H9 (cell line): ENCODE results near the gene UBE3B. TPM values are rescaled to one million over a fixed set of nuclear protein-coding genes. Genes with fewer than 3 reads are reported as not detected.

Experiments
- DNase-seq: peaks from one replicate; pipeline ENCODE4 v3.0.0-alpha.2; 2017
- H2AFZ ChIP-seq: one replicate; pipeline ENCODE4 v1.6.1; 2013; ENCODE audit warnings: mild to moderate bottlenecking, low read length, control low read depth, moderate library complexity
- H2AK5ac ChIP-seq: 2 replicates; pipeline ENCODE4 v1.6.1; 2013; ENCODE audit warnings: low read length, control low read depth, mixed read lengths; ENCODE audit not compliant: insufficient read length
- H2BK120ac ChIP-seq: one replicate; pipeline ENCODE4 v1.6.1; 2013; ENCODE audit warnings: low read depth, mild to moderate bottlenecking, low read length, control low read depth, inconsistent platforms; ENCODE audit not compliant: poor library complexity, severe bottlenecking
- H2BK12ac ChIP-seq: 2 replicates; pipeline ENCODE4 v1.6.1; 2013; ENCODE audit warnings: low read length, control low read depth, mixed read lengths, low read depth; ENCODE audit not compliant: insufficient read length
- H2BK15ac ChIP-seq: 2 replicates; pipeline ENCODE4 v1.6.1; 2013; ENCODE audit warnings: low read depth, low read length, control low read depth
- H2BK20ac ChIP-seq: one replicate; pipeline ENCODE4 v1.6.1; 2013; ENCODE audit warnings: low read depth, mild to moderate bottlenecking, low read length, control low read depth, inconsistent platforms; ENCODE audit not compliant: poor library complexity, severe bottlenecking
- H2BK5ac ChIP-seq: 2 replicates; pipeline ENCODE4 v1.6.1; 2013; ENCODE audit warnings: low read length, control low read depth, mixed read lengths; ENCODE audit not compliant: insufficient read length
- H3K14ac ChIP-seq: 2 replicates; pipeline ENCODE4 v1.6.1; 2013; ENCODE audit warnings: low read length, control low read depth; ENCODE audit not compliant: insufficient read depth
- H3K18ac ChIP-seq: 2 replicates; pipeline ENCODE4 v1.6.1; 2013; ENCODE audit warnings: low read depth, mild to moderate bottlenecking, mixed read lengths, low read length, control low read depth; ENCODE audit not compliant: insufficient read length
- H3K23ac ChIP-seq: 2 replicates; pipeline ENCODE4 v1.6.1; 2013; ENCODE audit warnings: low read length, control low read depth, mixed read lengths, low read depth; ENCODE audit not compliant: insufficient read length
- H3K23me2 ChIP-seq: 2 replicates; pipeline ENCODE4 v1.6.1; 2013; ENCODE audit warnings: low read depth, mild to moderate bottlenecking, mixed read lengths, low read length, control low read depth; ENCODE audit not compliant: insufficient read length, poor library complexity, severe bottlenecking
- H3K27ac ChIP-seq: 2 replicates; pipeline ENCODE4 v1.5.1; 2013; ENCODE audit warnings: low read length, control low read depth, mixed read lengths, low read depth; ENCODE audit not compliant: insufficient read length
- H3K27me3 ChIP-seq: 2 replicates; pipeline ENCODE4 v1.6.1; 2013; ENCODE audit warnings: low read length, control low read depth, inconsistent platforms; ENCODE audit not compliant: insufficient read depth
- H3K4ac ChIP-seq: 2 replicates; pipeline ENCODE4 v1.6.1; 2013; ENCODE audit warnings: low read depth, mild to moderate bottlenecking, control low read depth, inconsistent platforms, low read length, moderate library complexity
- H3K4me1 ChIP-seq: 2 replicates; pipeline ENCODE4 v1.6.1; 2013; ENCODE audit warnings: low read length, control low read depth, inconsistent platforms; ENCODE audit not compliant: insufficient read depth
- H3K4me2 ChIP-seq: 2 replicates; pipeline ENCODE4 v1.6.1; 2013; ENCODE audit warnings: low read length, control low read depth, mixed read lengths; ENCODE audit not compliant: insufficient read length, insufficient read depth
- H3K56ac ChIP-seq: 2 replicates; pipeline ENCODE4 v1.6.1; 2013; ENCODE audit warnings: low read depth, mild to moderate bottlenecking, mixed read lengths, low read length, control low read depth; ENCODE audit not compliant: insufficient read length
- H3K79me1 ChIP-seq: 2 replicates; pipeline ENCODE4 v1.6.1; 2013; ENCODE audit warnings: low read depth, mild to moderate bottlenecking, moderate library complexity, low read length, control low read depth, inconsistent platforms; ENCODE audit not compliant: insufficient read depth, poor library complexity, severe bottlenecking
- H3K79me2 ChIP-seq: 2 replicates; pipeline ENCODE4 v1.6.1; 2013; ENCODE audit warnings: low read length, control low read depth, inconsistent platforms; ENCODE audit not compliant: insufficient read depth
- H3K9ac ChIP-seq: 2 replicates; pipeline ENCODE4 v1.6.1; 2013; ENCODE audit warnings: low read length, control low read depth, mixed read lengths; ENCODE audit not compliant: insufficient read length; ENCODE audit errors: extremely low read depth
- H3K9me3 ChIP-seq: one replicate; pipeline ENCODE4 v1.6.1; 2013; ENCODE audit warnings: low read depth, low read length, inconsistent platforms; ENCODE audit not compliant: control insufficient read depth
- H3T11ph ChIP-seq: one replicate; pipeline ENCODE4 v1.6.1; 2013; ENCODE audit warnings: mild to moderate bottlenecking, low read length, control low read depth, inconsistent platforms
- H4K20me1 ChIP-seq: one replicate; pipeline ENCODE4 v1.6.1; 2013; ENCODE audit not compliant: control insufficient read depth, insufficient read length, insufficient read depth
- H4K5ac ChIP-seq: 2 replicates; pipeline ENCODE4 v1.6.1; 2013; ENCODE audit warnings: low read depth, mild to moderate bottlenecking, mixed read lengths, low read length, control low read depth; ENCODE audit not compliant: insufficient read length
- H4K8ac ChIP-seq: replicated peaks from 2 replicates; pipeline ENCODE4 v1.6.1; 2013; ENCODE audit warnings: low read length, control low read depth, mixed read lengths, low read depth; ENCODE audit not compliant: insufficient read length
- H4K91ac ChIP-seq: 2 replicates; pipeline ENCODE4 v1.6.1; 2013; ENCODE audit warnings: low read depth, mild to moderate bottlenecking, moderate library complexity, mixed read lengths, low read length, control low read depth; ENCODE audit not compliant: insufficient read length
- H3K27ac Mint-ChIP-seq, 3 experiments: 2 replicates in 2 of 3; 3 replicates in 1 of 3; pipeline ENCODE4 v1.8.0; 2020 to 2021; ENCODE audit warnings: mixed read lengths in 3 of 3, mild to moderate bottlenecking in 1 of 3, moderate library complexity in 1 of 3
- H3K27me3 Mint-ChIP-seq: 2 replicates; pipeline ENCODE4 v1.8.0; 2021; ENCODE audit warnings: low read depth, mild to moderate bottlenecking, moderate library complexity, mixed read lengths
- H3K36me3 Mint-ChIP-seq, 3 experiments: 2 replicates in 2 of 3; 3 replicates in 1 of 3; pipeline ENCODE4 v1.8.0; 2020 to 2021; ENCODE audit warnings: low read depth in 3 of 3, mixed read lengths in 3 of 3; ENCODE audit not compliant: insufficient read depth in 1 of 3
- H3K4me1 Mint-ChIP-seq, 2 experiments: 2 replicates each; pipeline ENCODE4 v1.8.0; 2020; ENCODE audit warnings: mixed read lengths in 2 of 2
- H3K4me3 Mint-ChIP-seq, 2 experiments: 2 replicates in 1 of 2; 3 replicates in 1 of 2; pipeline ENCODE4 v1.8.0; 2020 to 2021; ENCODE audit warnings: mild to moderate bottlenecking in 2 of 2, mixed read lengths in 2 of 2, moderate library complexity in 1 of 2
- H3K9me3 Mint-ChIP-seq, 2 experiments: 2 replicates in 1 of 2; 3 replicates in 1 of 2; pipeline ENCODE4 v1.8.0; 2020; ENCODE audit warnings: mild to moderate bottlenecking in 2 of 2, mixed read lengths in 2 of 2, moderate library complexity in 1 of 2
- WGBS: extraction: QIAGEN DNeasy Blood & Tissue Kit; methylation state at CpG from one replicate; pipeline ENCODE4 v1.1.7; 2013; ENCODE audit warnings: missing lambda C conversion rate, low lambda C conversion rate, mixed read lengths; ENCODE audit not compliant: insufficient read length; ENCODE audit errors: extremely low coverage; 5-methylcytosine and 5-hydroxymethylcytosine counted together
- total RNA-seq: library from RNA; stranded (reverse); gene quantifications from 2 replicates; pipeline ENCODE4 v1.2.1, GENCODE V29; 2021
- TF ChIP-seq, protein P1 (sequence below): fragments of 200-600 bp; sonication (generic); conservative IDR thresholded peaks from 3 replicates; pipeline ENCODE4 v1.8.0; 2021; ENCODE audit warnings: antibody characterized with exemption, mild to moderate bottlenecking

Gene UBE3B
- total RNA-seq, 1 experiment from 2014 or later = 24.2 TPM

DNA sequence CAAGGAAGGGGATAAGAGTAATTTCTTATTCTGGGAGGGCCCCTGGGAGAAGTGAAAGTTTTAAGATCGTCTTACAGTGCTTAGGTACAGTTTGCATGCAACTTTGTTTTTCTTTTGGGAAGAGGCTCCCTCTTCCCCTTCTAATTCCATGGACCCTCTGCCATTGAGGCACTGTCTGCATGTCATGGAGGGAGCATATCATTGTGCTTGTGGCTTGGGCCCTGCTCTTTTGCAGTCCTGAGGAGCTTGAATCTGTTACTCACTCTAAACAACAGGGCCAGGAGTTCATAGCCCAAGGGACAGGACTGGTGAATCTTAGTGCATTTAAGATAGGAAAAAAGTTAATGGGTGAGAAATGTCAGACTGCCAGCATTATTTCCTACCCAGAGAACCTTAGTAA lies 2.3 kb downstream of the UBE3B start:
- Histone ChIP-seq H3K79me1 (peaks cover 6% of the 10 kb centered on the region), H3K27ac (no peak overlapping the region), H3T11ph (no peak overlapping the region), H2AK5ac (no peak overlapping the region), H3K79me2 (peaks cover 22% of the 10 kb centered on the region; the same call in 1 of the 2 replicates), H3K18ac (no peak overlapping the region), H3K4me2 (no peak overlapping the region), H4K5ac (no peak overlapping the region), H2BK12ac (no peak overlapping the region), H4K91ac (no peak overlapping the region), H3K56ac (no peak overlapping the region), H3K14ac (no peak overlapping the region), H3K27me3 (no peaks in the 10 kb centered on the region), H2BK120ac (no peak overlapping the region), H3K9ac (no peak overlapping the region), H2BK20ac (no peak overlapping the region), H3K23me2 (peaks cover 21% of the 10 kb centered on the region), H2BK15ac (no peak overlapping the region), H3K4ac (no peak overlapping the region), H2BK5ac (no peak overlapping the region), H4K20me1 (no peaks in the 10 kb centered on the region), H3K23ac (no peak overlapping the region), H3K4me1 (peaks cover 4% of the 10 kb centered on the region; the same call in 1 of the 2 replicates), H2AFZ (no peak overlapping the region), H3K9me3 (no peaks in the 10 kb centered on the region), H4K8ac (no peak overlapping the region)
- Mint-ChIP-seq H3K36me3 (peaks cover 2 to 12% (median 11%) of the 10 kb centered on the region in 3 experiments; a peak in 5 of 7 replicates), H3K27ac (no peak overlapping the region), H3K27me3 (no peaks in the 10 kb centered on the region), H3K4me1 (peaks cover 17 to 23% of the 10 kb centered on the region in 2 experiments), H3K4me3 (no peak overlapping the region), H3K9me3 (no peaks in the 10 kb centered on the region)
- WGBS = no CpG with 5 or more reads among the region's 1 CpG
- DNase-seq = no peak
- TF ChIP-seq, protein P1, sequence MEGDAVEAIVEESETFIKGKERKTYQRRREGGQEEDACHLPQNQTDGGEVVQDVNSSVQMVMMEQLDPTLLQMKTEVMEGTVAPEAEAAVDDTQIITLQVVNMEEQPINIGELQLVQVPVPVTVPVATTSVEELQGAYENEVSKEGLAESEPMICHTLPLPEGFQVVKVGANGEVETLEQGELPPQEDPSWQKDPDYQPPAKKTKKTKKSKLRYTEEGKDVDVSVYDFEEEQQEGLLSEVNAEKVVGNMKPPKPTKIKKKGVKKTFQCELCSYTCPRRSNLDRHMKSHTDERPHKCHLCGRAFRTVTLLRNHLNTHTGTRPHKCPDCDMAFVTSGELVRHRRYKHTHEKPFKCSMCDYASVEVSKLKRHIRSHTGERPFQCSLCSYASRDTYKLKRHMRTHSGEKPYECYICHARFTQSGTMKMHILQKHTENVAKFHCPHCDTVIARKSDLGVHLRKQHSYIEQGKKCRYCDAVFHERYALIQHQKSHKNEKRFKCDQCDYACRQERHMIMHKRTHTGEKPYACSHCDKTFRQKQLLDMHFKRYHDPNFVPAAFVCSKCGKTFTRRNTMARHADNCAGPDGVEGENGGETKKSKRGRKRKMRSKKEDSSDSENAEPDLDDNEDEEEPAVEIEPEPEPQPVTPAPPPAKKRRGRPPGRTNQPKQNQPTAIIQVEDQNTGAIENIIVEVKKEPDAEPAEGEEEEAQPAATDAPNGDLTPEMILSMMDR = no peak
